Measurements from ENCODE around the gene DGKI. TPM values are rescaled to one million over a fixed set of nuclear protein-coding genes. Genes with fewer than 3 reads are reported as not detected.

DGKI gene
- total RNA-seq, 1 experiment from 2014 or later = 0.55 TPM

GRCh38 chr7:137757146-137757925 is 89.4 kb downstream of the DGKI start:
- no peak for DNase-seq
- no peak overlapping the region for H3K56ac ChIP-seq (ENCODE audit: insufficient read length, low read depth, low read length)
- no peak overlapping the region for H2BK12ac ChIP-seq (ENCODE audit: insufficient read length, low read depth, low read length)
- H3K27me3 Mint-ChIP-seq (ENCODE audit: low read depth) = no peaks in the 10 kb centered on the region; the same call in 1 of the 2 replicates
- no peak overlapping the region for H3T11ph ChIP-seq (ENCODE audit: low read length)
- TF ChIP-seq CTCF (conservative IDR thresholded peaks at IDR 0.05) = no peak
- H4K8ac ChIP-seq (replicated peaks; ENCODE audit: insufficient read length, low read depth, low read length) = no peak overlapping the region
- no peaks in the 10 kb centered on the region for H3K9me3 ChIP-seq (ENCODE audit: control insufficient read depth, low read depth, low read length)
- H3K27me3 ChIP-seq (ENCODE audit: insufficient read depth, low read length) = no peaks in the 10 kb centered on the region
- H2BK15ac ChIP-seq (ENCODE audit: low read depth, low read length) = no peak overlapping the region
- peaks cover 0 to 3% (median 0%) of the 10 kb centered on the region in 3 experiments; a peak in 3 of 7 replicates for H3K36me3 Mint-ChIP-seq (ENCODE audit: insufficient read depth in 1 of 3, low read depth in 3 of 3)
- H3K27ac Mint-ChIP-seq = no peak overlapping the region
- H2BK20ac ChIP-seq (ENCODE audit: low read depth, low read length, poor library complexity, severe bottlenecking) = no peak overlapping the region
- no peaks in the 10 kb centered on the region for H4K20me1 ChIP-seq (ENCODE audit: control insufficient read depth, insufficient read depth, insufficient read length)
- H2AFZ ChIP-seq (ENCODE audit: low read length) = no peak overlapping the region
- H2BK120ac ChIP-seq (ENCODE audit: low read depth, low read length, poor library complexity, severe bottlenecking) = no peak overlapping the region
- H3K4me1 Mint-ChIP-seq = peaks cover 38 to 61% of the 10 kb centered on the region in 2 experiments
- no peaks in the 10 kb centered on the region for H3K23me2 ChIP-seq (ENCODE audit: insufficient read length, low read depth, low read length, poor library complexity, severe bottlenecking)
- no peak overlapping the region for H3K4me3 Mint-ChIP-seq
- no peak overlapping the region for H3K4ac ChIP-seq (ENCODE audit: low read depth, low read length)
- H2AK5ac ChIP-seq (ENCODE audit: insufficient read length, low read length) = no peak overlapping the region
- no peak overlapping the region for H2BK5ac ChIP-seq (ENCODE audit: insufficient read length, low read length)
- H3K79me2 ChIP-seq (ENCODE audit: insufficient read depth, low read length) = no peaks in the 10 kb centered on the region
- H3K23ac ChIP-seq (ENCODE audit: insufficient read length, low read depth, low read length) = no peak overlapping the region
- no peak overlapping the region for H3K14ac ChIP-seq (ENCODE audit: insufficient read depth, low read length)
- H3K4me2 ChIP-seq (ENCODE audit: insufficient read depth, insufficient read length, low read length) = no peak overlapping the region
- H3K27ac ChIP-seq (ENCODE audit: insufficient read length, low read depth, low read length) = no peak overlapping the region
- no peaks in the 10 kb centered on the region for H3K9me3 Mint-ChIP-seq
- no peak overlapping the region for H3K9ac ChIP-seq (ENCODE audit: extremely low read depth, insufficient read length, low read length)
- no peak overlapping the region for H4K5ac ChIP-seq (ENCODE audit: insufficient read length, low read depth, low read length)
- peak overlapping the region; percentile 32 for H3K18ac ChIP-seq (ENCODE audit: insufficient read length, low read depth, low read length)
- H3K79me1 ChIP-seq (ENCODE audit: insufficient read depth, low read depth, low read length, poor library complexity, severe bottlenecking) = no peaks in the 10 kb centered on the region
- no CpG with 5 or more reads among the region's 10 CpGs for WGBS (ENCODE audit: extremely low coverage, insufficient read length, low lambda C conversion rate)
- no peak overlapping the region for H4K91ac ChIP-seq (ENCODE audit: insufficient read length, low read depth, low read length)
- peaks cover 2% of the 10 kb centered on the region; the same call in 1 of the 2 replicates for H3K4me1 ChIP-seq (ENCODE audit: insufficient read depth, low read length)
